GM13976 (cell line): ENCODE results near the gene NEB.

ENCODE experiments used
- DNase-seq: peaks from one replicate; pipeline ENCODE4 v3.0.0; 2012; ENCODE audit warnings: low spot score
- CTCF ChIP-seq: IDR thresholded peaks from 2 replicates; pipeline ENCODE4 v1.5.1; 2012; ENCODE audit warnings: borderline replicate concordance, mild to moderate bottlenecking; ENCODE audit not compliant: insufficient read depth; ENCODE audit errors: extremely low read depth, missing control alignments, control extremely low read depth
- in situ Hi-C: fragments of 300-500 bp; cut with MboI; formaldehyde crosslinking; loops from one replicate; pipeline ENCODE4 v1.12.0; 2022; ENCODE audit warnings: low sequenced_read_pairs, mixed read lengths, inconsistent platforms; ENCODE audit not compliant: unreplicated experiment

The NEB gene

DNA sequence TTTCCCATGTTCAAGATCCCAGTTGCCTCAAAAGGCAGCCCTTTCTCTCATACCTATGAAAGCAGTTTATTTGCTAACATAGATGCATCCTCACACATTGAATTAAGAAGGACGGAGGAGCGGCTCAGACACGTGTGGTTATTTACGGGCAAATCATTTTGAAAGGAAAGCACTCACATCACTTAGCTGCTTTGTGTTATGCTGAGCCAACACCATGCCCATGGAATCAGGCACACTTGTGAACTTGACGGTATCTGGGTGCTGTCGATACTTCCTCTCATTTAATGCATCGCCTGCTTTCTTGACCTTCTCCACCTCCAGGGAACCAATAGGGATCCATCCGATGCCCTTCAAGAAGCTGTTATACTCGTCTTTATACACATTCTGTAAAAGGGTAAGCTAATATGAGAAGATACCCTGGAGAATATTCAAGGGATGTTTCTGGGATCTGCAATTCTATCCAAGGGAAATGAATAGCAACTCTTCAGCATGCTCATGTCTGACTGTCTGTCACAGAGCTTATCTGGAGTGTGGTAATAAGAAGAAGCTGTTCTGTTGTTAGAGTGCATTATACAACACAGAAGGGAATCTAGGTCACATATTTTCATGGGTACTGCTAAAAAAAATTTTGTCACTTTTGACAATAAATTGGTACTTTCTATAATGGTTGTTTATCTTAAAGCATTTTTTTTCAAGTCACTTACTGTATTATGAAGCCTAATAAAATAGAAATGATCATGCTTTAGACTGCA lies 63.3 kb downstream of the NEB start:
- in situ Hi-C loops: no loop called here
- TF ChIP-seq CTCF: no peak
- no peak for DNase-seq

- in situ Hi-C loops: no loop called here
- no peak for TF ChIP-seq CTCF
- DNase-seq: no peak
Measured at GRCh38 chr2:151670346-151670745, 63.9 kb downstream of the NEB start.

DNA sequence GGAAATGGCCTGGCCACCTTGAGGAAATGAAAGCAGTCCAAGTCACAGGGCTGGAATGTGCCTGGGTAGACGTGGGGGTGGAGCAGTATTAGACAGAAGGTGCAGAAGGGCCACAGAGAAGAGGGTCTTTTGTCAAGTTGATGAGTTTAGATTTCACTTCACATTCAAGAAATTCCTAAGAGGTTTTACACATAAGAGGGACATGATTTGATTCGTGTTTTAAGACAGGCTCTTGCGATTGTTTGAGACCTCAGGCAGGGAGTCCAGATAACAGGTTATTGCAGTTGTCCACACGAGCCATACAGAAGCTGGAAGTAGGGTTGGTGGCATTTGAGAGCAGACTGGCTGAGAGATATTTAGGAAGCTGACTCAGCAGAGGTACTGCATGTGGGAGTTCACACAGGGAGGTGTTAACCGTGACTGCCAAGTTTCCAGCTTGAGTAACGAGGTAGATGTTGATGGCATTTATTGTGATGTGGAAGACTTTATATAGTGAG lies 64.6 kb downstream of the NEB start:
- in situ Hi-C loops: no loop called here
- DNase-seq: no peak
- TF ChIP-seq CTCF: no peak

GRCh38 chr2:151668737-151669136 lies 65.5 kb downstream of the NEB start:
- no peak for TF ChIP-seq CTCF
- DNase-seq: no peak
- in situ Hi-C loops: no loop called here

- DNase-seq: no peak
Measured at GRCh38 chr2:151665959-151666358, 68.3 kb downstream of the NEB start.

GRCh38 chr2:151664520-151664919 lies 69.8 kb downstream of the NEB start:
- TF ChIP-seq CTCF: no peak
- DNase-seq: peak; percentile 4
- in situ Hi-C loops: no loop called here

More at GRCh38 chr2:151665959-151666358, 68.3 kb downstream of the NEB start:
- no peak for TF ChIP-seq CTCF
- in situ Hi-C loops: no loop called here
